B cell (primary cell): ENCODE measurements around the gene GPBP1. TPM values are rescaled to one million over a fixed set of nuclear protein-coding genes. Genes with fewer than 3 reads are reported as not detected.

Source experiments
- ATAC-seq: fragments of 200-7000 bp; cut with Tn5 transposase; one replicate; pipeline ENCODE4 v1.10.0; 2021; ENCODE audit warnings: low read depth, mild to moderate bottlenecking, moderate number of reproducible peaks, moderate library complexity
- CTCF ChIA-PET: fragments of 350-600 bp; sonication (Branson Sonifier 250); formaldehyde crosslinking; loops from one replicate; lab custom pipeline; 2021; ENCODE audit warnings: antibody characterized with exemption, inconsistent platforms; lab: Charles Lee
- POLR2A ChIA-PET: fragments of 350-600 bp; sonication (Branson Sonifier 250); formaldehyde crosslinking; loops from one replicate; lab custom pipeline; 2021; ENCODE audit warnings: antibody characterized with exemption; lab: Charles Lee
- DNase-seq: peaks from one replicate; pipeline ENCODE4 v3.0.0; 2013
- H2AFZ ChIP-seq: 2 replicates; pipeline ENCODE4 v1.6.1; 2012; ENCODE audit warnings: mild to moderate bottlenecking, low read depth, low read length; ENCODE audit not compliant: insufficient read depth, poor library complexity, severe bottlenecking
- H3K27ac ChIP-seq, 2 donors: 1 replicate in 1 of 2; 2 replicates in 1 of 2; pipeline ENCODE4 v1.5.1; 2012 to 2013; ENCODE audit warnings: low read length in 2 of 2, mild to moderate bottlenecking in 2 of 2, moderate library complexity in 1 of 2
- H3K27me3 ChIP-seq, 4 experiments: fragments of 200-600 bp in 1 of 4; sonication (generic) in 1 of 4; replicated peaks in 1 of 4; 1 replicate in 2 of 4; 2 replicates in 2 of 4; pipeline versions ENCODE4 v1.6.1 to v1.7.0; 2013 to 2016; ENCODE audit warnings: low read length in 3 of 4, mild to moderate bottlenecking in 2 of 4, mixed read lengths in 1 of 4, moderate library complexity in 1 of 4; ENCODE audit not compliant: insufficient read depth in 4 of 4, control insufficient read depth in 3 of 4; ENCODE audit errors: control extremely low read depth in 1 of 4
- H3K36me3 ChIP-seq, 2 experiments: replicated peaks in 1 of 2; 1 replicate in 1 of 2; 2 replicates in 1 of 2; pipeline versions ENCODE4 v1.6.1 to v1.7.1; 2013; ENCODE audit warnings: low read length in 1 of 2; ENCODE audit not compliant: insufficient read depth in 2 of 2, control insufficient read depth in 1 of 2; ENCODE audit errors: control extremely low read depth in 1 of 2, extremely low read depth in 1 of 2
- H3K4me1 ChIP-seq, 2 donors: fragments of 200-600 bp in 1 of 2; sonication (generic) in 1 of 2; 1 replicate in 1 of 2; 2 replicates in 1 of 2; pipeline versions ENCODE4 v1.5.1 to v1.6.1; 2013 to 2017; ENCODE audit warnings: low read length in 2 of 2; ENCODE audit not compliant: control insufficient read depth in 2 of 2, insufficient read depth in 2 of 2
- H3K4me2 ChIP-seq: replicated peaks from 2 replicates; pipeline ENCODE3; 2012; ENCODE audit warnings: mild to moderate bottlenecking, low read depth, low read length; ENCODE audit not compliant: poor library complexity, severe bottlenecking
- H3K4me3 ChIP-seq, 5 experiments: fragments of 200-600 bp in 1 of 5; sonication (generic) in 1 of 5; 1 replicate in 3 of 5; 2 replicates in 2 of 5; pipeline versions ENCODE4 v1.5.1 to v1.7.0; 2011 to 2016; ENCODE audit warnings: low read length in 4 of 5, mild to moderate bottlenecking in 4 of 5, low read depth in 2 of 5, control low read depth in 1 of 5, moderate library complexity in 1 of 5; ENCODE audit not compliant: insufficient read depth in 1 of 5; ENCODE audit errors: control extremely low read depth in 1 of 5, extremely low read depth in 1 of 5
- H3K79me2 ChIP-seq: fragments of 200-600 bp; sonication (generic); one replicate; pipeline ENCODE4 v1.6.0; 2016; ENCODE audit warnings: low read length; ENCODE audit not compliant: control insufficient read depth, insufficient read depth
- H3K9ac ChIP-seq: fragments of 200-600 bp; sonication (generic); 2 replicates; pipeline ENCODE4 v1.6.1; 2017; ENCODE audit warnings: mild to moderate bottlenecking, low read length, moderate library complexity
- H3K9me3 ChIP-seq, 3 donors: one replicate each; pipeline versions ENCODE4 v1.6.1 to v1.7.1; 2013; ENCODE audit warnings: low read length in 2 of 3; ENCODE audit not compliant: control insufficient read depth in 2 of 3, insufficient read depth in 1 of 3; ENCODE audit errors: control extremely low read depth in 1 of 3
- H4K20me1 ChIP-seq: 2 replicates; pipeline ENCODE4 v1.6.0; 2012; ENCODE audit warnings: mild to moderate bottlenecking, low read length; ENCODE audit not compliant: insufficient read depth, control insufficient read depth, poor library complexity, severe bottlenecking
- H3K27ac Mint-ChIP-seq: one replicate; pipeline ENCODE4 v1.8.0; 2021; ENCODE audit warnings: mixed read lengths
- H3K27me3 Mint-ChIP-seq: one replicate; pipeline ENCODE4 v1.8.0; 2021; ENCODE audit warnings: mixed read lengths
- H3K4me1 Mint-ChIP-seq: one replicate; pipeline ENCODE4 v1.8.0; 2021; ENCODE audit warnings: mixed read lengths
- H3K4me3 Mint-ChIP-seq: one replicate; pipeline ENCODE4 v1.8.0; 2021; ENCODE audit warnings: mixed read lengths
- H3K9me3 Mint-ChIP-seq: one replicate; pipeline ENCODE4 v1.8.0; 2022; ENCODE audit warnings: mixed read lengths; ENCODE audit not compliant: insufficient read depth
- EZH2 ChIP-seq: IDR thresholded peaks from 2 replicates; pipeline ENCODE4 v1.6.1; 2012; ENCODE audit warnings: borderline replicate concordance, low read depth, mild to moderate bottlenecking, moderate library complexity, low read length; ENCODE audit not compliant: insufficient read depth, poor library complexity, severe bottlenecking
- WGBS: methylation state at CpG from one replicate; pipeline ENCODE4 v1.1.5; 2013; ENCODE audit warnings: missing lambda C conversion rate; ENCODE audit not compliant: insufficient coverage; 5-methylcytosine and 5-hydroxymethylcytosine counted together
- intact Hi-C: fragments of 100-400 bp; cut with micrococcal nuclease; formaldehyde crosslinking; loops from one replicate; pipeline ENCODE4 v1.10.0; 2022
- polyA plus RNA-seq: library from polyadenylated mRNA; depleted of rRNA; stranded (reverse); fragments of >200 nt; gene quantifications from 2 replicates; pipeline ENCODE4 v1.2.3, GENCODE V29; 2012
- total RNA-seq, 2 donors: library from RNA; stranded (reverse); fragments of 120-200 nt in 1 of 2; gene quantifications; 1 replicate in 1 of 2; 2 replicates in 1 of 2; pipeline versions ENCODE4 v1.2.3 to v1.2.4, GENCODE V29; 2013 to 2022
- TF ChIP-seq, protein P1 (sequence below): fragments of 200-600 bp; IDR thresholded peaks from one replicate; pipeline ENCODE4 v1.8.0; 2022; ENCODE audit warnings: antibody characterized with exemption, mild to moderate bottlenecking

The GPBP1 gene
- total and polyA plus RNA-seq, 2 donors (not counting 1 experiment from before 2014, with no cell fraction given) = 30.9 to 152 TPM

- H3K9ac ChIP-seq = no peak overlapping the region
- H3K9me3 ChIP-seq = peaks cover 4 to 11% (median 9%) of the 10 kb centered on the region in 3 donors
- no peaks in the 10 kb centered on the region for H3K36me3 ChIP-seq
- Mint-ChIP-seq H3K27ac (no peak overlapping the region), H3K4me3 (no peak overlapping the region), H3K4me1 (no peaks in the 10 kb centered on the region), H3K9me3 (peaks cover 3% of the 10 kb centered on the region), H3K27me3 (no peaks in the 10 kb centered on the region)
- H3K27me3 ChIP-seq = peaks cover 0 to 2% (median 0%) of the 10 kb centered on the region in 4 experiments
- DNase-seq = no peak
- H2AFZ ChIP-seq = no peak overlapping the region
- H3K4me1 ChIP-seq = no peaks in the 10 kb centered on the region
- H3K79me2 ChIP-seq = no peaks in the 10 kb centered on the region
- ChIA-PET POLR2A (interaction anchor here (0.6 kb wide), 1 partner anchor 1327 kb away, joined by 3 read pairs; no protein-coding TSS in a partner anchor), CTCF (no interaction called here)
- WGBS = no CpG with 5 or more reads among the region's 2 CpGs
- TF ChIP-seq, protein P1, sequence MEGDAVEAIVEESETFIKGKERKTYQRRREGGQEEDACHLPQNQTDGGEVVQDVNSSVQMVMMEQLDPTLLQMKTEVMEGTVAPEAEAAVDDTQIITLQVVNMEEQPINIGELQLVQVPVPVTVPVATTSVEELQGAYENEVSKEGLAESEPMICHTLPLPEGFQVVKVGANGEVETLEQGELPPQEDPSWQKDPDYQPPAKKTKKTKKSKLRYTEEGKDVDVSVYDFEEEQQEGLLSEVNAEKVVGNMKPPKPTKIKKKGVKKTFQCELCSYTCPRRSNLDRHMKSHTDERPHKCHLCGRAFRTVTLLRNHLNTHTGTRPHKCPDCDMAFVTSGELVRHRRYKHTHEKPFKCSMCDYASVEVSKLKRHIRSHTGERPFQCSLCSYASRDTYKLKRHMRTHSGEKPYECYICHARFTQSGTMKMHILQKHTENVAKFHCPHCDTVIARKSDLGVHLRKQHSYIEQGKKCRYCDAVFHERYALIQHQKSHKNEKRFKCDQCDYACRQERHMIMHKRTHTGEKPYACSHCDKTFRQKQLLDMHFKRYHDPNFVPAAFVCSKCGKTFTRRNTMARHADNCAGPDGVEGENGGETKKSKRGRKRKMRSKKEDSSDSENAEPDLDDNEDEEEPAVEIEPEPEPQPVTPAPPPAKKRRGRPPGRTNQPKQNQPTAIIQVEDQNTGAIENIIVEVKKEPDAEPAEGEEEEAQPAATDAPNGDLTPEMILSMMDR = no peak
- TF ChIP-seq EZH2 = no peak
- H4K20me1 ChIP-seq = no peaks in the 10 kb centered on the region
- no peak overlapping the region for H3K4me3 ChIP-seq
- no peak overlapping the region for H3K4me2 ChIP-seq
- H3K27ac ChIP-seq = no peak overlapping the region
- ATAC-seq = no peak
- intact Hi-C loops = no loop called here
These were observed 131.1 kb downstream of the GPBP1 start for GRCh38 chr5:57304931-57305330.

GRCh38 chr5:57306359-57306758 lies 132.5 kb downstream of the GPBP1 start:
- Histone ChIP-seq H3K9ac (no peak overlapping the region), H3K4me2 (no peak overlapping the region), H3K4me3 (no peak overlapping the region), H3K27me3 (peaks cover 0 to 2% (median 0%) of the 10 kb centered on the region in 4 experiments), H4K20me1 (no peaks in the 10 kb centered on the region), H3K4me1 (no peaks in the 10 kb centered on the region), H3K36me3 (no peaks in the 10 kb centered on the region), H2AFZ (no peak overlapping the region), H3K9me3 (peaks cover 4 to 11% (median 9%) of the 10 kb centered on the region in 3 donors), H3K79me2 (no peaks in the 10 kb centered on the region), H3K27ac (no peak overlapping the region)
- no peak for TF ChIP-seq EZH2
- TF ChIP-seq, protein P1 = no peak
- DNase-seq (no peak), ATAC-seq (no peak)
- Mint-ChIP-seq H3K9me3 (peaks cover 3% of the 10 kb centered on the region), H3K27me3 (no peaks in the 10 kb centered on the region), H3K4me1 (peaks cover 2% of the 10 kb centered on the region), H3K27ac (no peak overlapping the region), H3K4me3 (no peak overlapping the region)
- ChIA-PET POLR2A (no interaction called here), CTCF (no interaction called here)
- 90% methylated on average over 2 of the region's 2 CpGs for WGBS
- intact Hi-C loops = no loop called here
